Activated T-helper 17 cell treated with anti-CD3 and anti-CD28 coated beads, Interleukin-2, amount 50 U/mL, for 72 hours (primary cell): ENCODE results near the gene ZP2. TPM values are rescaled to one million over a fixed set of nuclear protein-coding genes. Genes with fewer than 3 reads are reported as not detected.

Experiments used
- ATAC-seq: fragments of 150-1000 bp; cut with Tn5 transposase; replicated peaks from 2 replicates; pipeline ENCODE4 v1.10.0; 2021; ENCODE audit warnings: mild to moderate bottlenecking, moderate library complexity
- H3K27ac Mint-ChIP-seq: one replicate; pipeline ENCODE4 v1.8.0; 2022; ENCODE audit warnings: mixed read lengths
- H3K27me3 Mint-ChIP-seq: one replicate; pipeline ENCODE4 v1.8.0; 2022; ENCODE audit warnings: mixed read lengths
- H3K36me3 Mint-ChIP-seq: one replicate; pipeline ENCODE4 v1.8.0; 2022; ENCODE audit warnings: low read depth, mild to moderate bottlenecking, mixed read lengths
- H3K4me1 Mint-ChIP-seq: one replicate; pipeline ENCODE4 v1.8.0; 2022; ENCODE audit warnings: mixed read lengths
- H3K4me3 Mint-ChIP-seq: one replicate; pipeline ENCODE4 v1.8.0; 2022; ENCODE audit warnings: mild to moderate bottlenecking, mixed read lengths
- H3K9me3 Mint-ChIP-seq: one replicate; pipeline ENCODE4 v1.8.0; 2022; ENCODE audit warnings: mixed read lengths
- total RNA-seq, 2 donors: library from RNA; stranded (reverse); gene quantifications; one replicate each; pipeline ENCODE4 v1.2.3, GENCODE V29; 2022

ZP2 gene
- total RNA-seq, 2 donors from 2014 or later = not detected

DNA sequence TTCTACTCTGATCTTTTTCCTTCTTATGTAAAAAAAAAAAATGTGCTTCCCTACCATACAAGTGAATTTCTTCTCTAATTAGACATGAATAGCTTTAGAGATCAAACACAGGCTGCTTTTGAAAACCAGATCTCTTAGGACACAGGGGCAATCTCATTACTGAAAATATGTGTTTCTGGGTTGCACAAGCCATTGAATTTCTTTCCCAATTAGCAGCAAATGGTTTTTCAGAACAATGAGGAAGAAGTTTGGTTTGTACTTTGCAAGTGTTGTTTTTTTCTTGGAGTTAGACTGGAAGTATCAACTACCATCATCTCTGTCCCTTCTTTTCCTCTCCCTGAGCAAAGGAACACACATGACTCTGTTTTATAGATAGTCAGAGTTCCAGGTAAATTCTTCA is 16.5 kb upstream of the ZP2 start:
- Mint-ChIP-seq H3K36me3 (no peaks in the 10 kb centered on the region), H3K9me3 (no peaks in the 10 kb centered on the region), H3K27me3 (peaks cover 57% of the 10 kb centered on the region), H3K27ac (no peak overlapping the region), H3K4me3 (no peak overlapping the region), H3K4me1 (peaks cover 5% of the 10 kb centered on the region)
- ATAC-seq = no peak

- Mint-ChIP-seq H3K4me1 (peaks cover 5% of the 10 kb centered on the region), H3K27me3 (peaks cover 51% of the 10 kb centered on the region), H3K36me3 (no peaks in the 10 kb centered on the region), H3K9me3 (no peaks in the 10 kb centered on the region), H3K4me3 (no peak overlapping the region), H3K27ac (no peak overlapping the region)
- ATAC-seq = no peak
These were observed 15.4 kb upstream of the ZP2 start for GRCh38 chr16:21226749-21227148.

DNA sequence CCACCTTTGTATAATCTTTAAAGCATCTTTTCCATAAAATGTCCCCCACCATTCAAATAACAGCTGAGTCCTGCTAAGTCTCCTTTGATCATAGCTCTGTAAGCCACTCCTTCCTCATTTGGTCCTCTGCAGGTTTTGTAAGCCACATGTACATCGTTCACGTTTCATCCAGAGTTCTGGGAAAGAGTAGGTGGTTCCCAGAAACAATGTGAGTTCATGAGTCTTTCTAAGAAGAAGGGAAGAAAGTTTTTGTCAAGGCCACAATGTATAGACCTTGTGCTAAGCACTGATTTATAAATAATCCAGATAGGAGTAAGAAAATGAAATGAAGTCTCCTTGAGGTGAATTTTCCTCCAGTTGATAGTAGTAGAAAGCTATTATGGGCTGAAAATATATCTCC is 13.4 kb upstream of the ZP2 start:
- peak; percentile 82 for ATAC-seq
- H3K27ac Mint-ChIP-seq = peak overlapping the region; percentile 11
- H3K27me3 Mint-ChIP-seq = peaks cover 52% of the 10 kb centered on the region
- peaks cover 5% of the 10 kb centered on the region for H3K4me1 Mint-ChIP-seq
- peak overlapping the region; percentile 5 for H3K4me3 Mint-ChIP-seq
- no peaks in the 10 kb centered on the region for H3K9me3 Mint-ChIP-seq
- H3K36me3 Mint-ChIP-seq = no peaks in the 10 kb centered on the region

DNA sequence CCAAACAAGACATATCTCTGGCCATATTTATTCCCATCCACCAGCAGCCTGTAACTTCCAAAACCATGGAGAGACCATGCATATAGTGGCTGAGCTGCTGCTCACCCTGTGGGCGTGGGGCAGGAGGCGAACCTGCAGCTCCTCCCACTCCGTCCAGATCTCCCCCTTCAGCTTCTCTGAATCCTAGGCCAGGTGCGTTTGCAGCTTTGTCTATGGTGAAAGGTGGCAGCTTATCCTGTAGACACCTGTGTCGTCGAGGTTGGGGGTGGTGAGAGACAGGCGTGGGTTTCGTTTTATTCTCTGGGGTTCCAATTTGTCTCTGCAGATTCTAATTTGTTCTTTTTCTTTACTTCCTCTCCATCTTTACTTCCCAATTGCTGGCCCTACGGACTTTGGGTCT is 12.4 kb upstream of the ZP2 start:
- H3K27me3 Mint-ChIP-seq = peaks cover 48% of the 10 kb centered on the region
- H3K4me1 Mint-ChIP-seq = peaks cover 5% of the 10 kb centered on the region
- no peak overlapping the region for H3K27ac Mint-ChIP-seq
- H3K9me3 Mint-ChIP-seq = no peaks in the 10 kb centered on the region
- no peaks in the 10 kb centered on the region for H3K36me3 Mint-ChIP-seq
- no peak for ATAC-seq
- H3K4me3 Mint-ChIP-seq = no peak overlapping the region

- H3K36me3 Mint-ChIP-seq = no peaks in the 10 kb centered on the region
- peaks cover 42% of the 10 kb centered on the region for H3K27me3 Mint-ChIP-seq
These were observed 11.3 kb upstream of the ZP2 start for GRCh38 chr16:21222495-21223337.

GRCh38 chr16:21219551-21219950 is 8.2 kb upstream of the ZP2 start:
- no peaks in the 10 kb centered on the region for H3K9me3 Mint-ChIP-seq
- peaks cover 40% of the 10 kb centered on the region for H3K27me3 Mint-ChIP-seq
- H3K27ac Mint-ChIP-seq = no peak overlapping the region
- no peaks in the 10 kb centered on the region for H3K36me3 Mint-ChIP-seq
- H3K4me1 Mint-ChIP-seq = peaks cover under 1% of the 10 kb centered on the region
- ATAC-seq = no peak
- no peak overlapping the region for H3K4me3 Mint-ChIP-seq

More at GRCh38 chr16:21222495-21223337, 11.3 kb upstream of the ZP2 start:
- peaks cover 5% of the 10 kb centered on the region for H3K4me1 Mint-ChIP-seq
- H3K27ac Mint-ChIP-seq = no peak overlapping the region
- no peak overlapping the region for H3K4me3 Mint-ChIP-seq
- ATAC-seq = no peak
- no peaks in the 10 kb centered on the region for H3K9me3 Mint-ChIP-seq

GRCh38 chr16:21218153-21218552 is 6.8 kb upstream of the ZP2 start:
- no peaks in the 10 kb centered on the region for H3K36me3 Mint-ChIP-seq
- no peaks in the 10 kb centered on the region for H3K9me3 Mint-ChIP-seq
- peaks cover 39% of the 10 kb centered on the region for H3K27me3 Mint-ChIP-seq
- H3K4me3 Mint-ChIP-seq = no peak overlapping the region
- no peak overlapping the region for H3K27ac Mint-ChIP-seq
- no peaks in the 10 kb centered on the region for H3K4me1 Mint-ChIP-seq
- no peak for ATAC-seq

DNA sequence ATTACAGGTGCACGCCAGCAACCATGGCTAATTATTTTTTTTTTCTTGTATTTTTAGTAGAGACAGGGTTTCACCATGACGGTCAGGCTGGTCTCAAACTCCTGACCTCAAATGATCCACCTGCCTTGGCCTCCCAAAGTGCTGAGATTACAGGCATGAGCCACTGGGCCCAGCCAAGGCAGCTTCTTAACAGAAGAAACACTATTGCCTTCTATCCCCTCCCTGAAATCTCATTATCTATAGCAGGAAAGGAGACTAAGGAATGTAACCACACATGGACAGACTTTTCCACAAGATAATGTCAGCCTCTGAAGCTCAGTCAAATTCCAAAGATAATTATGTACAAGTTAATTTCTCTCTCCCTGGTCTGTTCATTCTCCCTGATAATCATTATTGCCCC is 5.7 kb upstream of the ZP2 start:
- H3K4me3 Mint-ChIP-seq = no peak overlapping the region
- no peaks in the 10 kb centered on the region for H3K9me3 Mint-ChIP-seq
- no peak overlapping the region for H3K27ac Mint-ChIP-seq
- no peaks in the 10 kb centered on the region for H3K4me1 Mint-ChIP-seq
- no peaks in the 10 kb centered on the region for H3K36me3 Mint-ChIP-seq
- no peak for ATAC-seq
- H3K27me3 Mint-ChIP-seq = peaks cover 35% of the 10 kb centered on the region

DNA sequence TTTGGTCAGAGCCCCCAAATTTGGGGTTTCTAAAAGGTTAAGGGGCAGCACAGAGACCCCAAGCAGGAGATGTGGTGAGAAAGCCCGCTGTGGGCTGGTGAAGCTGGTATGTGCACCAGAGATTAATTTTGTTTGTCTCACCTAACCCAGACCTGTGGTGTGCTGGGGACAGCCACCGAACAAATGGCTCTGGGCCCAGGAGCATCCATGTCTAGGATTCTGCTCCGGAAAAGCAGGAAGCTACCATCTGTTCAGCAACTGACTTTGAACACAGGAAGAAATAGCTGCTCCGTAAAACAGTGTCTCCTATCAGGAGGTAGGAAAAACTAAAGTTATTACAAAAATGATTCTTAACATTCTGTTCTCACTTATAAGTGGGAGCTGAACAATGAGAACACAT is 2.7 kb upstream of the ZP2 start:
- no peaks in the 10 kb centered on the region for H3K9me3 Mint-ChIP-seq
- no peaks in the 10 kb centered on the region for H3K36me3 Mint-ChIP-seq
- no peak for ATAC-seq
- no peaks in the 10 kb centered on the region for H3K4me1 Mint-ChIP-seq
- H3K27me3 Mint-ChIP-seq = peaks cover 27% of the 10 kb centered on the region
- H3K4me3 Mint-ChIP-seq = no peak overlapping the region
- H3K27ac Mint-ChIP-seq = no peak overlapping the region

DNA sequence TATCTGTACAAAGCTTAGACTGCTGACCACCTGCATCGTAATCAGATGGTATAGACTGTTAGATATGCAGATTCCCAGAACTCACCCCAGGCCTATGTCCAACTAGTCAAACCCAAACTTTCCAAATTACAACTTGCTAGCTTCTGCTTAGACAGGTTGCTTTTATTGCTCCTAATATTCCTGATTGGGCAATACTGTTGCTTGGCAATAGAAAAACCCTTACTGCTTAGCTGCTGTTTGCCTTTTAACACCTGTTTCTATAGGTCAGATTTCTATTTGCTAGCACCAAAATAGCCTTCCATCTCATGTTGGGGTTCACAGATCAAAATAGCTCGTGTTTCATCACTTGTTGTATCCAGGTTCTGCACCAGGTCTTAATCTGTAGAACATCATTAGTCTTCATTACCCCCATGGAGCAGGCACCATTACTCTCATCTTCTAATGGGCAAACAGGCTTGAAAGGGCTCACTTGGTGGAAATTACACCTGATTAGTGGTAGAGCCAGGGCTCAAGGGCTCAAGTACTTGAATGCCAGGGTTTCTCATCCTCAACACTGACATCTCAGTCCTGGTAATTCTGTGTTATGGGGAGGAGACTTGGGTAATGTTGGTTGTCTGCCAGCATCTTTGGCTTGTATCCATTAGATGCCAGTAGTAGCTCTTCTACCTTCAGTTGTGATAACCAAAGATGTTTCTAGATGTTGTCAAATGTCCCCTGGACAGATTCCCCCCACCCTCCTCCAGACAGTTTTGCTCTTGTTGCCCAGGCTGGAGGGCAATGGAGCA is 2.7 kb downstream of the ZP2 start:
- H3K9me3 Mint-ChIP-seq = no peaks in the 10 kb centered on the region
- H3K27ac Mint-ChIP-seq = no peak overlapping the region
- H3K36me3 Mint-ChIP-seq = no peaks in the 10 kb centered on the region
- H3K27me3 Mint-ChIP-seq = peaks cover 10% of the 10 kb centered on the region
- ATAC-seq = no peak
- no peak overlapping the region for H3K4me3 Mint-ChIP-seq
- H3K4me1 Mint-ChIP-seq = no peaks in the 10 kb centered on the region

DNA sequence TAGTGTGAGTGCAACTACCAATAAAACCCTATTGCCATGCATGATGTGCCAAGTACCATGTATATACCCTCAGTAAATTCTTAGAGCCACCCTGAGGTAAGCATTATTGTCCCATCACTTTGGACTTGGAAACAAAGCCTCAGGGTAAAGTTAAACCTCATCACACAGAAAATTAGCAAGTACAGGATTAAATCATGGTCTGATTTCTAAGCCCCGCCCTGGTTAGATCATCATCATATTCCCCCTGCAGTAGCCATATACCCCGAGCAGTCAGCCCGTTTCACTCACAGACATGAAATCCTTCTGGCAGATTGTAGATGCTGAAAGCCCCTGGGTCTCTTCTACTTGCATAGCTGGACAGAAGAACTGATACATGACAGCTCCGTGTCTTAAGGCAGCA is 4.8 kb downstream of the ZP2 start:
- Mint-ChIP-seq H3K27ac (no peak overlapping the region), H3K4me3 (no peak overlapping the region), H3K36me3 (no peaks in the 10 kb centered on the region), H3K9me3 (no peaks in the 10 kb centered on the region), H3K27me3 (peaks cover 10% of the 10 kb centered on the region), H3K4me1 (no peaks in the 10 kb centered on the region)
- no peak for ATAC-seq

DNA sequence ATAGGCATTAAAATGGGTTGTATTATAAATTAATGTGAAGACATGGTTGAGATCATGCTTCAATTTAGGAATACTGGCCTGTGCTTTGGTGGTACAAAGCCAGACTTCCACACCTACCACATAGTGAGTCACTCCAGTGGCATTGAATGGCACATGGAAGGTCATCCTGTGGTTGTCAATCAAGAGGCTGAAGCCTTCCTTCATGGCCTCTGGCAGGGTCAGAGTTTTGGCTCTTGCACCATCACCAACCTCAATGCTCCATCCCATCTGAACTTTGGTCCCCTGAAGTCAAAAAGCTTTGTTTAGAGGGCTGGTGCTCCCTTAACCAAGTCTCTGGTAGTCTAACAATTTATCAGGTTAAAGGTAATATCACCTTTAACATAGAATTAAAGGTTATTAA is 6.1 kb downstream of the ZP2 start:
- ATAC-seq = no peak
- Mint-ChIP-seq H3K36me3 (no peaks in the 10 kb centered on the region), H3K27me3 (peaks cover 12% of the 10 kb centered on the region), H3K9me3 (no peaks in the 10 kb centered on the region), H3K27ac (no peak overlapping the region), H3K4me3 (no peak overlapping the region), H3K4me1 (no peaks in the 10 kb centered on the region)

- no peak for ATAC-seq
- no peaks in the 10 kb centered on the region for H3K4me1 Mint-ChIP-seq
- no peak overlapping the region for H3K4me3 Mint-ChIP-seq
- H3K36me3 Mint-ChIP-seq = no peaks in the 10 kb centered on the region
- no peak overlapping the region for H3K27ac Mint-ChIP-seq
- H3K9me3 Mint-ChIP-seq = no peaks in the 10 kb centered on the region
- H3K27me3 Mint-ChIP-seq = peaks cover 16% of the 10 kb centered on the region
These were observed 8.1 kb downstream of the ZP2 start for GRCh38 chr16:21203155-21203797.

DNA sequence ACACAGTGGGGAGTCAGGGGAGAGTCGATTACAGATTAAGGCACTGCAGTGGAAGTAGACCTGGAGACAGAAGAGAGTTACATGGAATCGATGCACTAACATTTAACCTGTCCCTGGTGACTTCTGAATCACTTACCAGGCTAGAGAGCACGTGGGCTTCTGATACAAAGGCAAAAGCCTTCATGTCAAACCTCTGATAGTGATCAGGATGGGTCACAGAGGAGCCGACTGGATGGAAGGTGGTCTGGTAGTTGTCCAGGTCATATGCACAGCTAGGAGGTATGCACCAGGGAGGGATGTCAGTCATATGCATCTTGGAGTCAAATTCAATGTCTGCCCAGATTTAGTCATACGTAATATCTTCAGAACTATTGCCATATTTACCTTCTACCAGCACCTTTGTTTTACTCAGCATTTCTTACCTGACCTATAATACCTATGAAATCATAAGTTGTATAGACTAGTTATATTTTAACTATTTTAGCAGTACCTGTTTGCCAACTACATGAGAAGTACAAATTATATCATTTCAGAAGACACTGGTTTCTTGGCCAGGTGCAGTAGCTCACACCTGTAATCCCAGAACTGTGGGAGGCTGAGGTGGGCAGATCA is 11.7 kb downstream of the ZP2 start:
- no peak overlapping the region for H3K4me3 Mint-ChIP-seq
- no peak for ATAC-seq
- peaks cover 7% of the 10 kb centered on the region for H3K4me1 Mint-ChIP-seq

More for the DNA sequence above, 11.7 kb downstream of the ZP2 start:
- H3K27ac Mint-ChIP-seq = no peak overlapping the region
- H3K27me3 Mint-ChIP-seq = peaks cover 26% of the 10 kb centered on the region
- no peaks in the 10 kb centered on the region for H3K9me3 Mint-ChIP-seq
- no peaks in the 10 kb centered on the region for H3K36me3 Mint-ChIP-seq
